SK-N-SH treated with all-trans-retinoic acid at 6 μM for 48 hours (cell line): Measurements from ENCODE around the gene TWSG1.
"Not testable (repeated sequence)": the region's sequence is repeated elsewhere in the genome, so short reads cannot be mapped to it uniquely, and the experiment has no call there.

Experiments used
- ARNTL ChIP-seq: fragments of 450-650 bp; formaldehyde crosslinking; IDR thresholded peaks from 2 replicates; pipeline ENCODE4 v1.5.0; 2020; ENCODE audit warnings: low read depth, mild to moderate bottlenecking, moderate library complexity, borderline replicate concordance
- ESRRG ChIP-seq: fragments of 250-450 bp; sonication (Bioruptor Pico); IDR thresholded peaks from 2 replicates; pipeline ENCODE4 v1.6.1; 2021; ENCODE audit warnings: mild to moderate bottlenecking
- RARB ChIP-seq: fragments of 250-450 bp; sonication (Bioruptor Pico); IDR thresholded peaks from 2 replicates; pipeline ENCODE4 v1.8.0; 2021; ENCODE audit warnings: mild to moderate bottlenecking, moderate library complexity
- SNAI2 ChIP-seq: fragments of 250-450 bp; sonication (Bioruptor Pico); IDR thresholded peaks from 2 replicates; pipeline ENCODE4 v1.5.0; 2020; ENCODE audit warnings: mild to moderate bottlenecking, moderate library complexity
- ZC3H10 ChIP-seq: fragments of 250-450 bp; sonication (Bioruptor Pico); IDR thresholded peaks from 2 replicates; pipeline ENCODE4 v1.5.1; 2021; ENCODE audit warnings: mild to moderate bottlenecking, moderate library complexity
- ZFP3 ChIP-seq: fragments of 250-450 bp; sonication (Bioruptor Pico); IDR thresholded peaks from 2 replicates; pipeline ENCODE4 v1.5.0; 2020; ENCODE audit warnings: mild to moderate bottlenecking, moderate library complexity
- ZFP30 ChIP-seq: fragments of 450-650 bp; formaldehyde crosslinking; IDR thresholded peaks from 2 replicates; pipeline ENCODE4 v1.5.0; 2022; ENCODE audit warnings: mild to moderate bottlenecking, moderate library complexity
- ZNF565 ChIP-seq: fragments of 450-650 bp; formaldehyde crosslinking; conservative IDR thresholded peaks from 2 replicates; pipeline ENCODE4 v1.5.0; 2020; ENCODE audit warnings: low read depth, mild to moderate bottlenecking, moderate library complexity
- ZNF8 ChIP-seq: fragments of 450-650 bp; formaldehyde crosslinking; IDR thresholded peaks from 2 replicates; pipeline ENCODE4 v1.5.0; 2020; ENCODE audit warnings: mild to moderate bottlenecking, moderate library complexity
- TF ChIP-seq, protein P1 (sequence below): fragments of 250-450 bp; sonication (Bioruptor Pico); IDR thresholded peaks from 2 replicates; pipeline ENCODE4 v1.5.1; 2020; ENCODE audit warnings: low read depth, mild to moderate bottlenecking, moderate library complexity
- TF ChIP-seq, protein P2 (sequence below): fragments of 250-450 bp; sonication (Bioruptor Pico); IDR thresholded peaks from 2 replicates; pipeline ENCODE4 v1.8.0; 2020; ENCODE audit warnings: mild to moderate bottlenecking, moderate library complexity, borderline replicate concordance
- TF ChIP-seq, protein P3 (sequence below): fragments of 250-450 bp; sonication (Bioruptor Pico); IDR thresholded peaks from 2 replicates; pipeline ENCODE4 v1.5.1; 2021; ENCODE audit warnings: mild to moderate bottlenecking, moderate library complexity
- TF ChIP-seq, protein P4 (sequence below): fragments of 250-450 bp; sonication (Bioruptor Pico); IDR thresholded peaks from 2 replicates; pipeline ENCODE4 v1.5.0; 2020; ENCODE audit warnings: mild to moderate bottlenecking, moderate library complexity

DNA sequence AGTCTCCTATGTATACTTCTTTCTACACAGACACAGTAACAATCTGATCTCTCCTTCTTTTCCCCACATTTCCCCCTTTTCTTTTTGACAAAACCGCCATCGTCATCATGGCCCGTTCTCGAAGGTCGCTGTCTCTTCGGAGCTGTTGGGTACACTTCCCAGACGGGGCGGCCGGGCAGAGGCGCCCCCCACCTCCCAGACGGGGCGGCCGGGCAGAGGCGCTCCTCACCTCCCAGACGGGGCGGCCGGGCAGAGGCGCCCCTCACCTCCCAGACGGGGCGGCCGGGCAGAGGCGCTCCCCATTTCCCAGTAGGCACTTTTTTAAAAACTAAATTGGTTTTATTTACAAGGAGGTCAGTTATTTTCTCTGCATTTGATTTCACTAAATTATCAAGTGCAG is 95.7 kb downstream of the TWSG1 start:
- TF ChIP-seq ZNF565; RARB; ZFP3 (CRISPR knock-in tag); ZFP30 (CRISPR knock-in tag); ESRRG (CRISPR knock-in tag); ARNTL (CRISPR knock-in tag); ZC3H10 (CRISPR knock-in tag); SNAI2 (CRISPR knock-in tag); ZNF8: not testable (repeated sequence)
- TF ChIP-seq, protein P1, sequence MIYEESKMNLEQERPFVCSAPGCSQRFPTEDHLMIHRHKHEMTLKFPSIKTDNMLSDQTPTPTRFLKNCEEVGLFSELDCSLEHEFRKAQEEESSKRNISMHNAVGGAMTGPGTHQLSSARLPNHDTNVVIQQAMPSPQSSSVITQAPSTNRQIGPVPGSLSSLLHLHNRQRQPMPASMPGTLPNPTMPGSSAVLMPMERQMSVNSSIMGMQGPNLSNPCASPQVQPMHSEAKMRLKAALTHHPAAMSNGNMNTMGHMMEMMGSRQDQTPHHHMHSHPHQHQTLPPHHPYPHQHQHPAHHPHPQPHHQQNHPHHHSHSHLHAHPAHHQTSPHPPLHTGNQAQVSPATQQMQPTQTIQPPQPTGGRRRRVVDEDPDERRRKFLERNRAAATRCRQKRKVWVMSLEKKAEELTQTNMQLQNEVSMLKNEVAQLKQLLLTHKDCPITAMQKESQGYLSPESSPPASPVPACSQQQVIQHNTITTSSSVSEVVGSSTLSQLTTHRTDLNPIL (CRISPR knock-in tag): not testable (repeated sequence)
- TF ChIP-seq, protein P2, sequence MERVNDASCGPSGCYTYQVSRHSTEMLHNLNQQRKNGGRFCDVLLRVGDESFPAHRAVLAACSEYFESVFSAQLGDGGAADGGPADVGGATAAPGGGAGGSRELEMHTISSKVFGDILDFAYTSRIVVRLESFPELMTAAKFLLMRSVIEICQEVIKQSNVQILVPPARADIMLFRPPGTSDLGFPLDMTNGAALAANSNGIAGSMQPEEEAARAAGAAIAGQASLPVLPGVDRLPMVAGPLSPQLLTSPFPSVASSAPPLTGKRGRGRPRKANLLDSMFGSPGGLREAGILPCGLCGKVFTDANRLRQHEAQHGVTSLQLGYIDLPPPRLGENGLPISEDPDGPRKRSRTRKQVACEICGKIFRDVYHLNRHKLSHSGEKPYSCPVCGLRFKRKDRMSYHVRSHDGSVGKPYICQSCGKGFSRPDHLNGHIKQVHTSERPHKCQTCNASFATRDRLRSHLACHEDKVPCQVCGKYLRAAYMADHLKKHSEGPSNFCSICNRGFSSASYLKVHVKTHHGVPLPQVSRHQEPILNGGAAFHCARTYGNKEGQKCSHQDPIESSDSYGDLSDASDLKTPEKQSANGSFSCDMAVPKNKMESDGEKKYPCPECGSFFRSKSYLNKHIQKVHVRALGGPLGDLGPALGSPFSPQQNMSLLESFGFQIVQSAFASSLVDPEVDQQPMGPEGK: not testable (repeated sequence)
- TF ChIP-seq, protein P3, sequence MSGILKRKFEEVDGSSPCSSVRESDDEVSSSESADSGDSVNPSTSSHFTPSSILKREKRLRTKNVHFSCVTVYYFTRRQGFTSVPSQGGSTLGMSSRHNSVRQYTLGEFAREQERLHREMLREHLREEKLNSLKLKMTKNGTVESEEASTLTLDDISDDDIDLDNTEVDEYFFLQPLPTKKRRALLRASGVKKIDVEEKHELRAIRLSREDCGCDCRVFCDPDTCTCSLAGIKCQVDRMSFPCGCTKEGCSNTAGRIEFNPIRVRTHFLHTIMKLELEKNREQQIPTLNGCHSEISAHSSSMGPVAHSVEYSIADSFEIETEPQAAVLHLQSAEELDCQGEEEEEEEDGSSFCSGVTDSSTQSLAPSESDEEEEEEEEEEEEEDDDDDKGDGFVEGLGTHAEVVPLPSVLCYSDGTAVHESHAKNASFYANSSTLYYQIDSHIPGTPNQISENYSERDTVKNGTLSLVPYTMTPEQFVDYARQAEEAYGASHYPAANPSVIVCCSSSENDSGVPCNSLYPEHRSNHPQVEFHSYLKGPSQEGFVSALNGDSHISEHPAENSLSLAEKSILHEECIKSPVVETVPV (CRISPR knock-in tag): not testable (repeated sequence)
- TF ChIP-seq, protein P4, sequence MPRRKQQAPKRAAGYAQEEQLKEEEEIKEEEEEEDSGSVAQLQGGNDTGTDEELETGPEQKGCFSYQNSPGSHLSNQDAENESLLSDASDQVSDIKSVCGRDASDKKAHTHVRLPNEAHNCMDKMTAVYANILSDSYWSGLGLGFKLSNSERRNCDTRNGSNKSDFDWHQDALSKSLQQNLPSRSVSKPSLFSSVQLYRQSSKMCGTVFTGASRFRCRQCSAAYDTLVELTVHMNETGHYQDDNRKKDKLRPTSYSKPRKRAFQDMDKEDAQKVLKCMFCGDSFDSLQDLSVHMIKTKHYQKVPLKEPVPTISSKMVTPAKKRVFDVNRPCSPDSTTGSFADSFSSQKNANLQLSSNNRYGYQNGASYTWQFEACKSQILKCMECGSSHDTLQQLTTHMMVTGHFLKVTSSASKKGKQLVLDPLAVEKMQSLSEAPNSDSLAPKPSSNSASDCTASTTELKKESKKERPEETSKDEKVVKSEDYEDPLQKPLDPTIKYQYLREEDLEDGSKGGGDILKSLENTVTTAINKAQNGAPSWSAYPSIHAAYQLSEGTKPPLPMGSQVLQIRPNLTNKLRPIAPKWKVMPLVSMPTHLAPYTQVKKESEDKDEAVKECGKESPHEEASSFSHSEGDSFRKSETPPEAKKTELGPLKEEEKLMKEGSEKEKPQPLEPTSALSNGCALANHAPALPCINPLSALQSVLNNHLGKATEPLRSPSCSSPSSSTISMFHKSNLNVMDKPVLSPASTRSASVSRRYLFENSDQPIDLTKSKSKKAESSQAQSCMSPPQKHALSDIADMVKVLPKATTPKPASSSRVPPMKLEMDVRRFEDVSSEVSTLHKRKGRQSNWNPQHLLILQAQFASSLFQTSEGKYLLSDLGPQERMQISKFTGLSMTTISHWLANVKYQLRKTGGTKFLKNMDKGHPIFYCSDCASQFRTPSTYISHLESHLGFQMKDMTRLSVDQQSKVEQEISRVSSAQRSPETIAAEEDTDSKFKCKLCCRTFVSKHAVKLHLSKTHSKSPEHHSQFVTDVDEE (CRISPR knock-in tag): not testable (repeated sequence)
